ENCODE results near the gene FAM20A.

FAM20A gene

DNA sequence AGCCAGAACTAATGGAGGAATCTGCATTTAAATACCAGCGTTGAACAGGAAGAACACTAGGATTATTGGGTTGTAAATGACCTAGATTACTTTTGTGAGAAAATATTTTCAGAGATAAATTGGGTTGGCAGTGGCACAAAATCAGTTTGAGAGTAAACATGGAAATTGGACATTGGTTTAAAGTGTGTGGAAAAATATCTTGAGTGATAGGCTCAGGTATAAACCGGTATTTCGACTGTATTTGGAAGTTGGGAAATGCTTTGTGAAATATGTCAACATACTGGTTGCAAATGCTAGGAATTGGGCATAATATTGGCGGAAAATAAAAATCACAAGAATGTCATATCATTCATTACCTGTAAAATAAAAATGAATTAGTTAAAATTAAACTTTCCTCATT, 73.9 kb downstream of the FAM20A start:
- TF ChIP-seq, protein P1, sequence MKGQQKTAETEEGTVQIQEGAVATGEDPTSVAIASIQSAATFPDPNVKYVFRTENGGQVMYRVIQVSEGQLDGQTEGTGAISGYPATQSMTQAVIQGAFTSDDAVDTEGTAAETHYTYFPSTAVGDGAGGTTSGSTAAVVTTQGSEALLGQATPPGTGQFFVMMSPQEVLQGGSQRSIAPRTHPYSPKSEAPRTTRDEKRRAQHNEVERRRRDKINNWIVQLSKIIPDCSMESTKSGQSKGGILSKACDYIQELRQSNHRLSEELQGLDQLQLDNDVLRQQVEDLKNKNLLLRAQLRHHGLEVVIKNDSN (IDR thresholded peaks at IDR 0.05): no peak
- TF ChIP-seq YY1 (IDR thresholded peaks at IDR 0.05; ENCODE audit: low read depth): no peak
- no peak for TF ChIP-seq RAD21 (IDR thresholded peaks at IDR 0.05; ENCODE audit: low read depth)
- TF ChIP-seq EP300 (IDR thresholded peaks at IDR 0.05; ENCODE audit: borderline replicate concordance): no peak
- TF ChIP-seq TEAD4 (IDR thresholded peaks at IDR 0.05): no peak
- no peak for TF ChIP-seq ZBTB7A (IDR thresholded peaks at IDR 0.05; ENCODE audit: low read depth)
- TF ChIP-seq CEBPB (IDR thresholded peaks at IDR 0.05): no peak
- no peak for TF ChIP-seq CREB1 (IDR thresholded peaks at IDR 0.05; ENCODE audit: low read depth)
- TF ChIP-seq, protein P2, sequence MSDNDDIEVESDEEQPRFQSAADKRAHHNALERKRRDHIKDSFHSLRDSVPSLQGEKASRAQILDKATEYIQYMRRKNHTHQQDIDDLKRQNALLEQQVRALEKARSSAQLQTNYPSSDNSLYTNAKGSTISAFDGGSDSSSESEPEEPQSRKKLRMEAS (IDR thresholded peaks at IDR 0.05): no peak
- no peak for TF ChIP-seq EGR1 (IDR thresholded peaks at IDR 0.05)
- TF ChIP-seq NFIC (IDR thresholded peaks at IDR 0.05): no peak
- TF ChIP-seq TAF1 (IDR thresholded peaks at IDR 0.05; ENCODE audit: low read depth): no peak
- TF ChIP-seq, protein P3, sequence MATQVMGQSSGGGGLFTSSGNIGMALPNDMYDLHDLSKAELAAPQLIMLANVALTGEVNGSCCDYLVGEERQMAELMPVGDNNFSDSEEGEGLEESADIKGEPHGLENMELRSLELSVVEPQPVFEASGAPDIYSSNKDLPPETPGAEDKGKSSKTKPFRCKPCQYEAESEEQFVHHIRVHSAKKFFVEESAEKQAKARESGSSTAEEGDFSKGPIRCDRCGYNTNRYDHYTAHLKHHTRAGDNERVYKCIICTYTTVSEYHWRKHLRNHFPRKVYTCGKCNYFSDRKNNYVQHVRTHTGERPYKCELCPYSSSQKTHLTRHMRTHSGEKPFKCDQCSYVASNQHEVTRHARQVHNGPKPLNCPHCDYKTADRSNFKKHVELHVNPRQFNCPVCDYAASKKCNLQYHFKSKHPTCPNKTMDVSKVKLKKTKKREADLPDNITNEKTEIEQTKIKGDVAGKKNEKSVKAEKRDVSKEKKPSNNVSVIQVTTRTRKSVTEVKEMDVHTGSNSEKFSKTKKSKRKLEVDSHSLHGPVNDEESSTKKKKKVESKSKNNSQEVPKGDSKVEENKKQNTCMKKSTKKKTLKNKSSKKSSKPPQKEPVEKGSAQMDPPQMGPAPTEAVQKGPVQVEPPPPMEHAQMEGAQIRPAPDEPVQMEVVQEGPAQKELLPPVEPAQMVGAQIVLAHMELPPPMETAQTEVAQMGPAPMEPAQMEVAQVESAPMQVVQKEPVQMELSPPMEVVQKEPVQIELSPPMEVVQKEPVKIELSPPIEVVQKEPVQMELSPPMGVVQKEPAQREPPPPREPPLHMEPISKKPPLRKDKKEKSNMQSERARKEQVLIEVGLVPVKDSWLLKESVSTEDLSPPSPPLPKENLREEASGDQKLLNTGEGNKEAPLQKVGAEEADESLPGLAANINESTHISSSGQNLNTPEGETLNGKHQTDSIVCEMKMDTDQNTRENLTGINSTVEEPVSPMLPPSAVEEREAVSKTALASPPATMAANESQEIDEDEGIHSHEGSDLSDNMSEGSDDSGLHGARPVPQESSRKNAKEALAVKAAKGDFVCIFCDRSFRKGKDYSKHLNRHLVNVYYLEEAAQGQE (IDR thresholded peaks at IDR 0.05; ENCODE audit: low read depth): no peak
- TF ChIP-seq TCF12 (IDR thresholded peaks at IDR 0.05; ENCODE audit: low read depth): no peak

DNA sequence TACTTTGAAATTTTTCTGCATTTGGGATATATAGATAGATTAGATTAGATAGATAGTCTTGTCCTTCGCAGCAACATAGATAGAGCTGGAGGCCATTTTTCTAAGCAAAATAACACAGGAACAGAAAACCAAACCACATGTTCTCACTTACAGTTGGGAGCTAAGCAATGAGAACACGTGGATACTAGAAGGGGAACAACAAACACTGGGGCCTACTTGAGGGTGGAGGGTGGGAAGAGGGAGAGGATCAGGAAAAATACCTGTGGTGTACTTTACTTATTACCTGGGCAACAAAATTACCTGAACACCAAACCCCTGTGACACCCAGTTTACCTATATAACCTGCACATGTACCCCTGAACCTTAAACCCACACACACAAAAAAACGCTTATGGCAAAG, 74.6 kb downstream of the FAM20A start:
- TF ChIP-seq, protein P3 (IDR thresholded peaks at IDR 0.05; ENCODE audit: low read depth): no peak
- TF ChIP-seq ZBTB7A (IDR thresholded peaks at IDR 0.05; ENCODE audit: low read depth) (no peak), TAF1 (IDR thresholded peaks at IDR 0.05; ENCODE audit: low read depth) (no peak), YY1 (IDR thresholded peaks at IDR 0.05; ENCODE audit: low read depth) (no peak), NFIC (IDR thresholded peaks at IDR 0.05) (no peak), CREB1 (IDR thresholded peaks at IDR 0.05; ENCODE audit: low read depth) (no peak), EP300 (IDR thresholded peaks at IDR 0.05; ENCODE audit: borderline replicate concordance) (no peak), FOXM1 (IDR thresholded peaks at IDR 0.05; ENCODE audit: borderline replicate concordance, low read depth) (no peak), EGR1 (IDR thresholded peaks at IDR 0.05) (no peak), TCF12 (IDR thresholded peaks at IDR 0.05; ENCODE audit: low read depth) (no peak), CEBPB (IDR thresholded peaks at IDR 0.05) (no peak), RAD21 (IDR thresholded peaks at IDR 0.05; ENCODE audit: low read depth) (no peak), TEAD4 (IDR thresholded peaks at IDR 0.05) (no peak)
- TF ChIP-seq, protein P1 (IDR thresholded peaks at IDR 0.05): no peak
- TF ChIP-seq, protein P2 (IDR thresholded peaks at IDR 0.05): no peak

DNA sequence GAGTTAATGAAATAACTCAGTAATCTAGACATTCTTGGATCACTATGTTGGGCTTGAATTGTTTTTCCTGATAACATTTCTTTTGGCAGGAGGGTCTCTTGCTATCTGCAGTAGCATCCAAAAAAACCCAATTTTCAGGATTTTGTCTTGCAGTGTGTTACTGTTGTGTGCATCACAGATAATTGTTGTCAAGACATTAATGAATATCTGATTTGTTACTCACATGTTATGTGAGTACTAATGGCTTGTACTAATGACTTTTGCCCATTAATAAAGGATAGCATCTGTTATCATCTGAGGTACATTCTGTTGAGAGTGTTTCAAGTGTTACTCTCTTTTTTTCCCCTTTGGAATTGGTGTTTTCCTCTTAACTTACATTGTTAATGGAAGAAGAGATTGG, 78.9 kb downstream of the FAM20A start:
- TF ChIP-seq, protein P2 (IDR thresholded peaks at IDR 0.05): no peak
- TF ChIP-seq CREB1 (IDR thresholded peaks at IDR 0.05; ENCODE audit: low read depth): no peak

DNA sequence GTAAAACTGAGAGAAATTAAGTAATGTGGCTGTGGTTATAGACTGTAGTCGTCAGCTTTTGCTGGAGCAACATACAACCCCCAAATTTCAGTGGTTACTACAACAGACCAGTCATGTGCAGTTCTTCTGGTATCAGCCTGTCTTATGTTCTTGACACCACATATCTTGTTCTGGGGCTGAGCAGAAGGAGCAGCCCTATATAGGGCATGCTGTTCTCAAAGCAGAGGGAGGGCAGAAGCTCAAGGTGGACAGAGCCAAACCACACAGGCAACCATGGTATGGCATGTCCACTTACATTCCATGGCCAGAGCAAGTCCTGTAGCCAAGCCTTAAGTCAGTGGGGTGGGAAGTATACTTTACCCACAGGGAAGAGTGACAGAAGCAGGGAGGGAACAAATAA, 81.3 kb downstream of the FAM20A start:
- TF ChIP-seq TCF12 (IDR thresholded peaks at IDR 0.05; ENCODE audit: low read depth): no peak
- TF ChIP-seq TEAD4 (IDR thresholded peaks at IDR 0.05): no peak
- no peak for TF ChIP-seq RAD21 (IDR thresholded peaks at IDR 0.05; ENCODE audit: low read depth)
- no peak for TF ChIP-seq NFIC (IDR thresholded peaks at IDR 0.05)
- no peak for TF ChIP-seq ZBTB7A (IDR thresholded peaks at IDR 0.05; ENCODE audit: low read depth)
- no peak for TF ChIP-seq FOXM1 (IDR thresholded peaks at IDR 0.05; ENCODE audit: borderline replicate concordance, low read depth)
- TF ChIP-seq, protein P1 (IDR thresholded peaks at IDR 0.05): no peak

DNA sequence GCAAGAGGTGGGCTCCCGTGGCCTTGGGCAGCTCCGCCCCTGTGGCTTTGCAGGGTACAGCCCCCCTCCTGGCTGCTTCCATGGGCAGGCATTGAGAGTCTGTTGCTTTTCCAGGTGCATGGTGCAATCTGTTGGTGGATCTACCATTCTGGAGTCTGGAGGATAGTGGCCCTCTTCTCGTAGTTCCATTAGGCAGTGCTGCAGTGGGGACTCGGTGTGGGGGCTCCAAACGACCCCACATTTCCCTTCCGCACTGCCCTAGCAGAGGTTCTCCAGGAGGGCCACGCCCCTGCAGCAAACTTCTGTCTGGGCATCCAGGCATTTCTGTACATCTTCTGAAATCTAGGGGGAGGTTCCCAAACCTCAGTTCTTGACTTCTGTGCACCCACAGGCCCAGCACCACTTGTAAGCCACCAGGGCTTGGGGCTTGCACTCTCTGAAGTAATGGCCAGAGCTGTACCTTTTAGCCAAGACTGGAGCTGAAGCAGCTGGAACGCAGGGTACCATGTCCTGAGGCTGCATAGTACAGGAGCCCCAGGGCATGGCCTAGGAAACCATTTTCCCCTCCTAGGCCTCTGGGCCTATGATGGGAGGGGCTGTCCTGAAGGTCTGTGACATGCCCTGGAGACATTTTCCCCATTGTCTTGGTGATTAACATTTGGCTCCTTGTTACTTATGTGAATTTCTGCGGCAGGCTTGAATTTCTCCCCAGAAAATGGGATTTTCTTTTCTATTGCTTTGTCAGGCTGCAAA, 82.9 kb downstream of the FAM20A start:
- TF ChIP-seq CREB1 (IDR thresholded peaks at IDR 0.05; ENCODE audit: low read depth) (no peak), TCF12 (IDR thresholded peaks at IDR 0.05; ENCODE audit: low read depth) (no peak), TEAD4 (IDR thresholded peaks at IDR 0.05) (no peak), FOXM1 (IDR thresholded peaks at IDR 0.05; ENCODE audit: borderline replicate concordance, low read depth) (no peak), EP300 (IDR thresholded peaks at IDR 0.05; ENCODE audit: borderline replicate concordance) (no peak), NFIC (IDR thresholded peaks at IDR 0.05) (no peak)
- TF ChIP-seq, protein P2 (IDR thresholded peaks at IDR 0.05): no peak
